ENCODE measurements around the gene SNAI3. TPM values are rescaled to one million over a fixed set of nuclear protein-coding genes. Genes with fewer than 3 reads are reported as not detected.

SNAI3 gene
- total RNA-seq, 1 experiment from 2014 or later: 0.54 TPM

DNA sequence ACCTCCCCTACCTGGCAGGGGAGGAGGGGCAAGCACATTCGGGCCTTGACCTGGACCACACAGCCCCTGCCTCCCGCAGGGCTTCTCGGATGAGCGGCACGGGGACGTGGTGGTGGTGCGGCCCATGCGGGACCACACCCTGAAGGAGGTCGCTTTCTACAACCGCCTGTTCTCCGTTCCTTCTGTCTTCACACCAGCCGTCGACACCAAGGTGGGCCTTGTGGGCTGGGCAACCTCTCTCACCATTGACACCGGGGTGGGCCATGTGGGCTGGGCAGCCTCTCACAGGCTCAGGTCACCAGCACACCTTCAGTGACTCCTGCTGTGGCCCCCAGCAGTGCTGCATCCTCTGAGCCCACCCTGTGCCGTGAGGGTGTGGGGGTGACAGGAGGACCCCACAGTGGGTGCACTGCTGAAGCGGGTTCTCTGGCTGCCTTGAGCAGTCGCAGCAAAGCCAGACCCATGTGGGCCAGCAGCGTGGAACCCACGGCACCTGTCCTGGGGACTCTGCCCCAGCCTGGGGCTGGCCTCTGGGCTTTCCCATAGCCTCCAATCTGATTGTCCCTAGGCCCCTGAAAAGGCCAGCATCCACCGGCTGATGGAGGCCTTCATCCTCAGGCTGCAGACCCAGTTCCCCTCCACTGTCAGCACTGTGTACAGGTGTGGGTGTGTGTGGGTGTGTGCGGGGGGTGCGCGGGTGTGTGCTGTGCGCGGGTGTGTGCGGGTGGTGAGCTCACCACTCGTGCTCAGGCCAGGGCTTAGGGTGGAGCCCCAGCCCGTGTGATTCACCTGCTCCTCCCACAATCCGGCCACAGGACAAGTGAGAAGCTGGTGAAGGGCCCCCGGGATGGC is 27.5 kb upstream of the SNAI3 start:
- intact Hi-C loops (cut with micrococcal nuclease; ENCODE audit: unreplicated experiment): no loop called here
- no peak for DNase-seq
- no peaks in the 10 kb centered on the region for H3K9me3 Mint-ChIP-seq (ENCODE audit: low read depth, unreplicated experiment)
- H3K4me3 Mint-ChIP-seq (ENCODE audit: low read depth, unreplicated experiment): no peak overlapping the region
- H3K4me1 Mint-ChIP-seq (ENCODE audit: low read depth, unreplicated experiment): no peaks in the 10 kb centered on the region
- BruUV-seq (replicated peaks): no TSS peak
- CTCF ChIA-PET: no interaction called here
- peaks cover 53% of the 10 kb centered on the region for H3K36me3 Mint-ChIP-seq (ENCODE audit: insufficient read depth, unreplicated experiment)
- H3K27me3 Mint-ChIP-seq (ENCODE audit: unreplicated experiment): no peaks in the 10 kb centered on the region
- H3K27ac Mint-ChIP-seq (ENCODE audit: unreplicated experiment): no peak overlapping the region
- TF ChIP-seq, protein P1, sequence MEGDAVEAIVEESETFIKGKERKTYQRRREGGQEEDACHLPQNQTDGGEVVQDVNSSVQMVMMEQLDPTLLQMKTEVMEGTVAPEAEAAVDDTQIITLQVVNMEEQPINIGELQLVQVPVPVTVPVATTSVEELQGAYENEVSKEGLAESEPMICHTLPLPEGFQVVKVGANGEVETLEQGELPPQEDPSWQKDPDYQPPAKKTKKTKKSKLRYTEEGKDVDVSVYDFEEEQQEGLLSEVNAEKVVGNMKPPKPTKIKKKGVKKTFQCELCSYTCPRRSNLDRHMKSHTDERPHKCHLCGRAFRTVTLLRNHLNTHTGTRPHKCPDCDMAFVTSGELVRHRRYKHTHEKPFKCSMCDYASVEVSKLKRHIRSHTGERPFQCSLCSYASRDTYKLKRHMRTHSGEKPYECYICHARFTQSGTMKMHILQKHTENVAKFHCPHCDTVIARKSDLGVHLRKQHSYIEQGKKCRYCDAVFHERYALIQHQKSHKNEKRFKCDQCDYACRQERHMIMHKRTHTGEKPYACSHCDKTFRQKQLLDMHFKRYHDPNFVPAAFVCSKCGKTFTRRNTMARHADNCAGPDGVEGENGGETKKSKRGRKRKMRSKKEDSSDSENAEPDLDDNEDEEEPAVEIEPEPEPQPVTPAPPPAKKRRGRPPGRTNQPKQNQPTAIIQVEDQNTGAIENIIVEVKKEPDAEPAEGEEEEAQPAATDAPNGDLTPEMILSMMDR (IDR thresholded peaks at IDR 0.05; ENCODE audit: unreplicated experiment): no peak

DNA sequence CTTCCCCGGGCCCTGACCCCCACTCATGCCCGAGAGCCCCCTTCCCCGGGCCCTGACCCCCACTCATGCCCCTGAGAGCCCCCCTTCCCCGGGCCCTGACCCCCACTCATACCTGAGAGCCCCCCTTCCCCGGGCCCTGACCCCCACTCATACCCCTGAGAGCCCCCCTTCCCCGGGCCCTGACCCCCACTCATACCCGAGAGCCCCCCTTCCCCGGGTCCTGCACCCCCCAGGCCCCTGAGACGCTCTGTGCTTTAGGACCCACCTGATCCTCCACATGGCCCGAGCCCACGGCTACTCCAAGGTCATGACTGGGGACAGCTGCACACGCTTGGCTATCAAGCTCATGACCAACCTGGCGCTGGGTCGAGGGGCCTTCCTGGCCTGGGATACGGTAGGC is 26.7 kb upstream of the SNAI3 start:
- Mint-ChIP-seq H3K27ac (ENCODE audit: unreplicated experiment) (no peak overlapping the region), H3K36me3 (ENCODE audit: insufficient read depth, unreplicated experiment) (peaks cover 48% of the 10 kb centered on the region), H3K27me3 (ENCODE audit: unreplicated experiment) (no peaks in the 10 kb centered on the region), H3K4me3 (ENCODE audit: low read depth, unreplicated experiment) (no peak overlapping the region), H3K9me3 (ENCODE audit: low read depth, unreplicated experiment) (no peaks in the 10 kb centered on the region), H3K4me1 (ENCODE audit: low read depth, unreplicated experiment) (no peaks in the 10 kb centered on the region)
- TF ChIP-seq, protein P1 (IDR thresholded peaks at IDR 0.05; ENCODE audit: unreplicated experiment): no peak
- no TSS peak for BruUV-seq (replicated peaks)
- DNase-seq: no peak
- intact Hi-C loops (cut with micrococcal nuclease; ENCODE audit: unreplicated experiment): no loop called here
- CTCF ChIA-PET: no interaction called here

DNA sequence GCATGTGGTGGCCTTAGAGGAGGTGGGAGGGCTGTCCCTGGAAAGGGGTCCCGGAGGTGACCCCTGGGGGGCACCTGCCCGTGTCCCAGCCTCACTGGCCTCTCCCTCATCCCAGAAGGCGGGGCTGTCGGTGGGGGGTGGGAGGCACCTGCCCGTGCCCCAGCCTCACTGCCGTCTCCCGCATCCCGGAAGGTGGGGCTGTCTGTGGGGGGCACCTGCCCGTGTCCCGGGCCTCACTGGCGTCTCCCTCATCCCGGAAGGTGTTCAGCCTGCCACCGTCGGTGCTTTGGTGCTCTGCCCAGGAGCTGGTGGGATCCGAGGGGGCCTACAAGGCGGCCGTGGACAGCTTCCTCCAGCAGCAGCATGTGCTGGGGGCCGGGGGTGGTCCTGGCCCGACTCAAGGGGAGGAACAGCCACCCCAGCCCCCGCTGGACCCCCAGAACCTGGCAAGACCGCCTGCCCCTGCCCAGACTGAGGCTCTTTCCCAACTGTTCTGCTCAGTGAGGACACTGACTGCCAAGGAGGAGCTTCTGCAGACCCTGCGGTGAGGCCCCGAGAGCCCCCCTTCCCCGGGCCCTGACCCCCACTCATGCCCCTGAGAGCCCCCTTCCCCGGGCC is 26.2 kb upstream of the SNAI3 start:
- CTCF ChIA-PET: no interaction called here
- Mint-ChIP-seq H3K9me3 (ENCODE audit: low read depth, unreplicated experiment) (no peaks in the 10 kb centered on the region), H3K4me1 (ENCODE audit: low read depth, unreplicated experiment) (peaks cover 2% of the 10 kb centered on the region), H3K36me3 (ENCODE audit: insufficient read depth, unreplicated experiment) (peaks cover 50% of the 10 kb centered on the region), H3K27me3 (ENCODE audit: unreplicated experiment) (no peaks in the 10 kb centered on the region), H3K4me3 (ENCODE audit: low read depth, unreplicated experiment) (no peak overlapping the region), H3K27ac (ENCODE audit: unreplicated experiment) (no peak overlapping the region)
- intact Hi-C loops (cut with micrococcal nuclease; ENCODE audit: unreplicated experiment): no loop called here
- TF ChIP-seq, protein P1 (IDR thresholded peaks at IDR 0.05; ENCODE audit: unreplicated experiment): no peak
- DNase-seq: no peak
- BruUV-seq (replicated peaks): no TSS peak

DNA sequence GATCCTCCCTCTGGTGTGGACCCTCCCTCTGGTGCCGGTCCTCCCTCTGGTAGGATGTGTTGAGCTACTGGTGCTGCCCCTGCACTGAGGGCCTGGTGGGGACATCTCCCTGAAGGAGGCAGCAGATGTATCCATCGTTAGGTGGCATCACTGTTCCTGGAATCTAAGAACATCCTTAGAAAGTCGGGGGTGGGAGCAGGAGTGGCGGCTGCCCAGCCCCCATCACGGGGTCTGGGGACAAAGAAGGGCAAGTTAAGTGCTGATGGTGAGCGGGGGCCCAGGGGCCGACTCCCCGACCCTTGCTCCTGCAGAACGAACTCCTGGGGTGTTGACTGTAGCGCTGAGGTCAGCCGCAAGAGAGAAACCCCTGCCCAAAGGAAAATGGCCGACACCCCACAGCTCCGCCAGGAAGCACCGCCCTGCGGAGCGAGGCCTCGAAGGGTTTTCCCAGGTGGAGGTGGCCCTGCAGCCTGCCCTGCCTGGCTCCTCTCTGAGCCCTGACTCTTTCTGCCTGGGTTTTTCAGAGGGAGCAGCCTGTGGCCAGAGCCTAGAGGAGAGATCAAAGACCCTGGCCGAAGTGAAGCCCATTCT is 25.5 kb upstream of the SNAI3 start:
- DNase-seq: no peak
- CTCF ChIA-PET: no interaction called here
- BruUV-seq (replicated peaks): no TSS peak

More for the DNA sequence above, 25.5 kb upstream of the SNAI3 start:
- TF ChIP-seq, protein P1 (IDR thresholded peaks at IDR 0.05; ENCODE audit: unreplicated experiment): no peak
- Mint-ChIP-seq H3K4me3 (ENCODE audit: low read depth, unreplicated experiment) (no peak overlapping the region), H3K4me1 (ENCODE audit: low read depth, unreplicated experiment) (peaks cover 9% of the 10 kb centered on the region), H3K27ac (ENCODE audit: unreplicated experiment) (no peak overlapping the region), H3K27me3 (ENCODE audit: unreplicated experiment) (no peaks in the 10 kb centered on the region), H3K9me3 (ENCODE audit: low read depth, unreplicated experiment) (no peaks in the 10 kb centered on the region), H3K36me3 (ENCODE audit: insufficient read depth, unreplicated experiment) (peaks cover 50% of the 10 kb centered on the region)
- intact Hi-C loops (cut with micrococcal nuclease; ENCODE audit: unreplicated experiment): no loop called here
